GM19239 (cell line): ENCODE data around the gene REEP2.

ENCODE experiments used
- DNase-seq: peaks from one replicate; pipeline ENCODE4 v3.0.0; 2011; ENCODE audit warnings: low spot score; ENCODE audit not compliant: insufficient read length
- FAIRE-seq: peaks from 2 replicates; lab custom pipeline; 2011; peaks lifted over from hg19 to GRCh38; lab: Jason Lieb, UNC

The REEP2 gene

DNA sequence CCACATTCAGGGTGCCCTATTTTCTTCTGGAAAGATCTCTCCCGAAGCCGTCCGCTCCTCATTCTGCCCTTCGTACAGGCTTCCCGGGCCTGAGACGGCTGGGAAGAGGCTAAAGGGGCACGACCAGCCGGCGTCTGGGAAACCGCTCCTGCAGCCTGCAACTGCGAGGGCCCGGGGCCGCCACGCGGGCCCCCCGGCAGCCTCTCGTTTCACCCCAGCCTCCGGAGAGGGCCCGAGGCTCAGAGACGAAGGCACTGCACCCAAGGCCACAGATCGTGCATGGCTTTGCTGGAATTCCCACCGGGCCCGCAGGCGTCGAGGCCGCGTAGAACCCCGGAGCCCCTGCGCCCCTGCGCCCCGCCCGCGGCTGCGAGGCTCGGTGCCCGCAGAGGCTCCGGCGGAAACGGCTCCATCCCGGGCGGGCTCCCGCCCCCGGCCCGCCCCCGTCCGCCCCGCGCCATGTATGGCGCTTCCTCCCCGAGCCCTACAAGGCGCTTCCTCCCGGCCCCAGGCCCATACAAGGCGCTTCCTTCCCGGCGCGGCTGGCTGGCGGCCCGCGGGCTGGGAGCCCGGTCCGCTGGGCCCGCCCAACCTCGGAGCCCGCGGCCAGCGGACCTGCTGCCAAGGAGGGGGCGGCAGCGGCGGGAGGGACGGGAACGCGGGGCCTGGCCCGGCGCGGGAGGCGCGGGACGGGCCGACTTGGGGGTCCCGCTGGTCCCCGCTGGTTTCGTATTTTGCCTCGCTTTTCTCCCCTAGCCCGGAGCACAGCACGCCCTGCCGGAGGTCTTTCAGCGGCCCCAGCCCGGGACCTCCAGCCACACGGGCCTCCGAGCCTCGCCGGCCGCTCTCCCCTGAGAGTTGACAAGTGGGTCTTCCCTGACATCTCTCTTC, 53.1 kb downstream of the REEP2 start:
- FAIRE-seq (no peak), DNase-seq (peak; percentile 95)

GRCh38 chr5:138492560-138493045, 53.7 kb downstream of the REEP2 start:
- no peak for FAIRE-seq

GRCh38 chr5:138495351-138495750, 56.5 kb downstream of the REEP2 start:
- DNase-seq = no peak
- FAIRE-seq = no peak

More at GRCh38 chr5:138492560-138493045, 53.7 kb downstream of the REEP2 start:
- DNase-seq = no peak
